Femur (tissue), 1 donor: Measurements from ENCODE around the gene LRRC41.
"Not testable (repeated sequence)": the region's sequence is repeated elsewhere in the genome, so short reads cannot be mapped to it uniquely, and the experiment has no call there.

Experiments used
- DNase-seq: peaks from one replicate; pipeline ENCODE4 v3.0.0-alpha.2; 2017

The LRRC41 gene

GRCh38 chr1:46325285-46326076, 22.1 kb upstream of the LRRC41 start:
- not testable (repeated sequence) for DNase-seq

GRCh38 chr1:46322191-46322590, 18.8 kb upstream of the LRRC41 start:
- DNase-seq, result not testable (repeated sequence)

GRCh38 chr1:46319960-46320914, 16.8 kb upstream of the LRRC41 start:
- DNase-seq, result not testable (repeated sequence)

- not testable (repeated sequence) for DNase-seq
Observed at GRCh38 chr1:46319301-46319700, 15.9 kb upstream of the LRRC41 start.

GRCh38 chr1:46317323-46317722, 13.9 kb upstream of the LRRC41 start:
- no peak for DNase-seq

- DNase-seq, result no peak
Observed at GRCh38 chr1:46315669-46316403, 12.4 kb upstream of the LRRC41 start.

- DNase-seq, result no peak
Observed at GRCh38 chr1:46310321-46310720, 6.9 kb upstream of the LRRC41 start.

- no peak for DNase-seq
Observed at GRCh38 chr1:46309401-46310159, 6.2 kb upstream of the LRRC41 start.

GRCh38 chr1:46306159-46306530, 2.7 kb upstream of the LRRC41 start:
- DNase-seq, result no peak

- DNase-seq, result no peak
Observed at GRCh38 chr1:46303872-46304326, 483 bp upstream of the LRRC41 start.

GRCh38 chr1:46302641-46303037, 777 bp downstream of the LRRC41 start:
- DNase-seq, result no peak

GRCh38 chr1:46301808-46302640, 1.4 kb downstream of the LRRC41 start:
- DNase-seq, result peak; percentile 72

GRCh38 chr1:46301406-46301807, 2.0 kb downstream of the LRRC41 start:
- DNase-seq, result no peak

- DNase-seq, result peak; percentile 44
Observed at GRCh38 chr1:46300673-46301405, 2.6 kb downstream of the LRRC41 start.

- DNase-seq, result no peak
Observed at GRCh38 chr1:46298387-46298786, 5.0 kb downstream of the LRRC41 start.

GRCh38 chr1:46295306-46295705, 8.1 kb downstream of the LRRC41 start:
- no peak for DNase-seq

- no peak for DNase-seq
Observed at GRCh38 chr1:46289976-46290375, 13.4 kb downstream of the LRRC41 start.

GRCh38 chr1:46289134-46289494, 14.3 kb downstream of the LRRC41 start:
- no peak for DNase-seq

GRCh38 chr1:46288485-46289133, 14.8 kb downstream of the LRRC41 start:
- DNase-seq, result no peak
